NCI-H460 (cell line): ENCODE results near the gene SCG2. TPM values are rescaled to one million over a fixed set of nuclear protein-coding genes. Genes with fewer than 3 reads are reported as not detected.

ENCODE experiments used
- DNase-seq: peaks from one replicate; pipeline ENCODE4 v3.0.0-alpha.2; 2016; ENCODE audit warnings: low read depth; ENCODE audit errors: extremely low read depth
- polyA plus RNA-seq: library from polyadenylated mRNA; depleted of rRNA; stranded (reverse); fragments of >200 nt; gene quantifications from 2 replicates; pipeline ENCODE4 v1.2.3, GENCODE V29; 2014; cell fraction: nucleus; rRNA removed
- total RNA-seq: library from RNA; depleted of rRNA; stranded (reverse); fragments of >200 nt; shearing (Covaris generic); gene quantifications from 2 replicates; pipeline ENCODE4 v1.2.3, GENCODE V29; 2014; rRNA removed

SCG2 gene
- 11.2 and 13.0 TPM in 2 replicates for total RNA-seq
- 48.0 and 51.0 TPM in 2 replicates for polyA plus RNA-seq

GRCh38 chr2:223601932-223602666 lies at the start of gene SCG2:
SCG2 (minus strand) TSS chr2:223602361; CDS start chr2:223599282, 3,079 bp downstream.
- peak; percentile 51 for DNase-seq

- DNase-seq, result peak; percentile 29
Measured at GRCh38 chr2:223649554-223650533, 47.7 kb upstream of the SCG2 start.

GRCh38 chr2:223648755-223649154 lies 46.6 kb upstream of the SCG2 start:
- no peak for DNase-seq

GRCh38 chr2:223647258-223647952 lies 45.2 kb upstream of the SCG2 start:
- no peak for DNase-seq

- no peak for DNase-seq
Measured at GRCh38 chr2:223644136-223644535, 42.0 kb upstream of the SCG2 start.

GRCh38 chr2:223643309-223643708 lies 41.1 kb upstream of the SCG2 start:
- DNase-seq, result peak; percentile 15

- no peak for DNase-seq
Measured at GRCh38 chr2:223642506-223642905, 40.3 kb upstream of the SCG2 start.

- DNase-seq, result no peak
Measured at GRCh38 chr2:223641082-223641481, 38.9 kb upstream of the SCG2 start.

- DNase-seq, result no peak
Measured at GRCh38 chr2:223635080-223635479, 32.9 kb upstream of the SCG2 start.

GRCh38 chr2:223634238-223634637 lies 32.1 kb upstream of the SCG2 start:
- DNase-seq, result no peak

GRCh38 chr2:223633656-223634055 lies 31.5 kb upstream of the SCG2 start:
- DNase-seq, result no peak

GRCh38 chr2:223632826-223633225 lies 30.7 kb upstream of the SCG2 start:
- no peak for DNase-seq

- no peak for DNase-seq
Measured at GRCh38 chr2:223626716-223627115, 24.6 kb upstream of the SCG2 start.

GRCh38 chr2:223625652-223626051 lies 23.5 kb upstream of the SCG2 start:
- no peak for DNase-seq

GRCh38 chr2:223621901-223622300 lies 19.7 kb upstream of the SCG2 start:
- no peak for DNase-seq

- DNase-seq, result no peak
Measured at GRCh38 chr2:223619486-223620129, 17.4 kb upstream of the SCG2 start.

GRCh38 chr2:223618172-223619035 lies 16.2 kb upstream of the SCG2 start:
- DNase-seq, result no peak

GRCh38 chr2:223614534-223614933 lies 12.4 kb upstream of the SCG2 start:
- no peak for DNase-seq
